NCI-H1105 (cell line): ENCODE measurements around the gene USP31.

Experiments used
- DNase-seq: peaks from one replicate; lab custom pipeline; 2025; lab: John Stamatoyannopoulos, UW

Gene USP31

DNA sequence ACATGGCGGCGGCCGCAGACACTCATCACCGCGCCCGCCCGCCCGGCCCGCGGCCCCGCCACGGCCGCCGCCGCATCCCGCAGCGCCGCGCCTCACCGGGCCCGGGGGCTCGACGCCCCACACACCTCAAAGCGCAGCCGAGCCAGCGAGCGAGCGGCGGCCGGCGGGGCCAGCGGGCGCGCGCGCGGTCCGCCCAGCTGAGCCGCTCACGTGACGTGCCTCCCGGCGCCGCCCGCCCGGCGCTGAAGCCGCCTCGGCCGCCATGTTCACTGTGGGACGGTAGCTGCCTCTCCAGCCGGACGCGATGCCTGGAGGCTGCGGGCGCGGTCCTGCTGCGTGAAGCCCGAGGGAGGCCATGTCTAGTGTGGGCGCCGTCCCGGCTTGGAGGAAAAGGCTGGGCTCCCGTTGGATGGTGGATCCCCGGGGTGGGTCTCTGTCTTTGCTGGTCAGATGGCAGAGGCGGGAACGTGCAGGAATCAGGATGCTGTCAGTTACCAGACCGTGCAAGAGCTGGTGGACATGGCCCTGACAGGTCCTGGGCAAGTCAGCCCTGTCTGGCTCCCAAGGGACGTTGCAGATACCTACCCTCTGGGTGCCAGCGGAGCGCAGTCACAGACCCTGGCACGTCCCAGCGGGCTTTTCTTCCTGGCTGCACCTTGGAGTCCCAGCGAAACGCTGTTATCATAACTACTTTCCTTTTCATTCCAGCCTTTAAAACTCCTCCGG lies at the start of gene USP31:
TSS of gene USP31 (minus strand) at position 186 of the 726 bp plus-strand sequence. CDS start at position 4, 182 bp downstream.
- peak; percentile 96 for DNase-seq

- no peak for DNase-seq
Observed at GRCh38 chr16:23196539-23196938, 47.3 kb upstream of the USP31 start.

- DNase-seq, result no peak
Observed at GRCh38 chr16:23195366-23195978, 46.2 kb upstream of the USP31 start.

DNA sequence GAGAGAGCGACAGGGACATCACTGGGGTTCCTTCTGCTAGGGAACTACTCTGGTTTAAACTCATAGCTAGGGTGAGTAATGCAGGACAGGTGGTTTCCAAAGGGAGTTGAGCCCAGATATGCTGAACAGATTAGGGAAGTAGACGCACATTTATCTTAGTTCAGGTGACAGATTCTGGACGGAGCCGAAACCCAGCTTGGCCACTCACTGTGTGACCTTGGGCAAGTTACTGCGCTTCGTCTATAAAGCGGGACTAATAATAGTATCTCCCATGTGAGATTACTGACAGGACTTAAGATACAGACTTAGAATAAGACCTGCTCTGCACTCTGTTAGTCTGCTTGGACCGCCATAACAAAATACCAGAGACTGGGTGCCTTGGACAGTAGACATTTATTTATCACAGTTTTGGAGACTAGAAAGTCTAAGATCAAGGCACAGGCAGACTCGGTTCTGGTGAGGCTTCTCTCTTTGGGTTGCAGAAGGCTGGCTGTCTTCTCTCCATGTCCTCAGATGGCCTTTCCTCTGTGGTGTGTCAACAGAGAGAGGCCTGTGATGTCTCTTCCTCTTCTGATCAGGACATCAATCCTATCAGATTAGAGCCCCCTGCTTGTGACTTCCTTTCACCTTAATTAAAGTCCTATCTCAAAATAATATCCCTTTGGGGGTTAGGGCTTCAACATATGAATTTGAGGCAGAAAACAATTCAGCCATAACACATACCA lies 45.4 kb upstream of the USP31 start:
- no peak for DNase-seq

DNA sequence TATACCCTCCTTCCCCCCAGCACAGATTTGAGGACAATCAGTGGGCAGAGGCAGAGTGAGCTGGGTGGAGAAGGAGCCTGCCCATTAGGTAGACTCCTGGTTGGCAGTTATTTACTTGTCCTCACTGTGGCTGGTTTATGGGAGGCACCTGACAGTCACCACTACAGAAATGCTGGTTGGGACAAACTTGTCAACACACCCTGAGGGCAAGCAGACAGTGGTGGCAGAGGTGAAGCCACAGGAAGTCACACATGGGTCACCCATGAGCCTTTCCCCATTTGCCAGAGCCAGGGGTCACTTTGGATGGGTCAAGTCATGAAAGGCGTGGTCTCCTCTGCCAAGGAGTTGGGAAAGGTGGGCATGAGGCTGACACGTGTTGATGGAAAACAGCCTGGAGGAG lies 39.7 kb upstream of the USP31 start:
- DNase-seq, result no peak

DNA sequence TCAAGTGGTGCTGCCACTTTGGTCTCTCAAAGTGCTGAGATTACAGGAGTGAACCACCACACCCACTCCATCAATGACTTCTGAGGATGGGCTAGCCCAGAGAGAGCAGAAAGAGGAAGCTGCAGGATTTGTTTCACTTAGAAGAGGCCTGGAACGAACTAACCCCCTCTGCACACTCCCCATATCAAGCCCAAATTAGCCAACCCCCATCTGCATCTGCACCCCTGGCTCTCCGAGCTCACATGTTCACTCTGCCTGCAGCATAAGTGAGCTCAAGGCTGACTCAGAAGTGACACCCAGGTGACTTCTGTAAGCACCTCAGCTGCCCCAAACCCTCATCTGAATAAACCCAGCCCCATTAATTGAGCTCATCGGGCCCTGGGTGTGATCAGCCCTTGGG lies 38.1 kb upstream of the USP31 start:
- no peak for DNase-seq

DNA sequence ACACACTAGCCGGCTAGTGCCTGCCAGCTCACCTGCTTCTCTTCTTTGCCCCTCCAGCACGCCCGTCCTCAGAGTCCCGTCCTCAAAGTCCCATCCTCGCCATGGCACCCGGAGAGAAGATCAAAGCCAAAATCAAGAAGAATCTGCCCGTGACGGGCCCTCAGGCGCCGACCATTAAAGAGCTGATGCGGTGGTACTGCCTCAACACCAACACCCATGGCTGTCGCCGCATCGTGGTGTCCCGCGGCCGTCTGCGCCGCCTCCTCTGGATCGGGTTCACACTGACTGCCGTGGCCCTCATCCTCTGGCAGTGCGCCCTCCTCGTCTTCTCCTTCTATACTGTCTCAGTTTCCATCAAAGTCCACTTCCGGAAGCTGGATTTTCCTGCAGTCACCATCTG lies 36.9 kb upstream of the USP31 start:
- DNase-seq, result no peak

- DNase-seq, result no peak
Observed at GRCh38 chr16:23185656-23186055, 36.4 kb upstream of the USP31 start.

- DNase-seq, result no peak
Observed at GRCh38 chr16:23183543-23183862, 34.3 kb upstream of the USP31 start.

GRCh38 chr16:23182679-23183542 lies 33.7 kb upstream of the USP31 start, which contains the start of gene SCNN1G:
Gene SCNN1G, plus strand, starts transcription at chr16:23182745. Its CDS starts 3,527 bp downstream, at chr16:23186272.
- peak; percentile 6 for DNase-seq

DNA sequence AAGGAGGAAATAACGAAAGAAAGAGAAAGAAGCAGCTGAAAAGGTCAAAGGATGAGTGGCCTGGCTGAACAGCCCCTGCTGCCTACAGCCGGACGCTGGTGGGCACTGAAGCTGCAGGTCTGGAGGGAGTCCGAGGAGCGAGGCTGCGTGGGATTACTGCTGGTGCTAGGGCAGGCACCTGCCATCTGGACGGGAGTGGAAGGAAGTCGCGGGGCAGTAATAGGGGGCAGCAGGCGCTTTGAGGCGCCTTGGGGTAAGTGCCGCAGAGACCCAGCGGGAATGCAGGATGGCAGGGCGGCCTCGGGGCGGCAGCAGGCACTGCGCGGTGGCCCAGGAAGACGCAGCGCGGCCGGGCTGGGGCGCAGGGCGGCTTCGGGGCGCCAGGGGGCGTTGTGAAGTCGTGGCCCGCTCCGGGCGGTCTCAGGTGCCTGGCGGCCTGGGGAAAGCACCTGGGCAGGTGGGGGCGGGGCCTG lies 33.0 kb upstream of the USP31 start:
- DNase-seq, result peak; percentile 89

DNA sequence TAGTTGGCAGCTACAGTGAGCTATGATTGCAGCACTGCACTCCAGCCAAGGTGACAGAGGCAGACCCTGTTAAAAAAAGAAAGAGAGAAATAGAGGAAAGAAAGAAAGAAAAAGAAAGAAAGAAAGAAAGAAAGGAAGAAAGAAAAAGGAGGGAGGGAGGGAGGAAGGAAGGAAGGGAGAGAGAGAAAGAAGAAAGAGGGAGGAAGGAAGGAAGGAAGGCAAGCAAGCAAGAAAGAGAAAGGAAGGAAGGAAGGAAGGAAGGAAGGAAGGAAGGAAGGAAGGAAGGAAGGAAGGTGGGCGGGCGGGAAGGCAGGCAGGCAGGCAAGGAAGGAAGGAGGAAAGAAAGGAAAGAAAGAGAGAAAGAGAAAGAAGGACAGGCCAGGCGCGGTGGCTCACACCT lies 32.3 kb upstream of the USP31 start:
- no peak for DNase-seq

DNA sequence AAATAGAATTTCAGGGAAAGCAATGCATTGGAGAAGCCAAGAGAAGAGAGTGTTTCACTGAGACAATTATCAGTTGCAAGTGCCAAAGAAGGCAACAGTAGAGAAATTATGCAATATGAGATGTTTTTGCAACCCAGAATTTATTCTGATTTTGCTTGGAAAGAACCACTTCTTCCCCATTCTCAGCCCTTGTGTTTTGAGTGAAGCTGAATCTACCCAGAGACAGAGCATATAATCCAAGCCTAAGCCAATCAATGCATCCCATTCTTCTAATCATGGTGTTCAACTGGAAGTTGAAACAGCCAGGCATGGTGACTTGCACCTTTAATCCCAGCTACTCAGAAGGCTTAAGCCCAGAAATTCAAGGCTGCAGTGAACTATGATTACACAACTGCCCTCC lies 26.4 kb upstream of the USP31 start:
- no peak for DNase-seq

DNA sequence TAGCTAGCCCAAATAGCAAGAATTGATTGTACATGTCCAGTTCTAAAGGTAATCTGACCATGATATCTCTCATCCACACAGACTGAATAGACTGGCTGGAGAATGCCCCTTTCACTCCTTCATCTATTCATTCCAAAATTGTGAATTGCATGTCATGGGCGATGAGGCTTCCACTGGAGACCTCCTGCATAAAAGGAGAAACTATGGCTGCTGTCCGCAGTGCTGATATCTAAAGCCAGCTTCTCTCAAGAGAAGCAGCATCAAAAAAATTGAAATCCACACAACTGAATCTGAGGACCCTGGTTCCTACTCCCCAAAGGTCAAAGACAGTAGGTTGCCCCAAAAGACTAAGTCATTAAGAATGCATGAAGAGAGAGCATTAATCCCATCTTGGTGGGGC lies 25.4 kb upstream of the USP31 start:
- DNase-seq, result no peak

- no peak for DNase-seq
Observed at GRCh38 chr16:23172994-23173393, 23.7 kb upstream of the USP31 start.

DNA sequence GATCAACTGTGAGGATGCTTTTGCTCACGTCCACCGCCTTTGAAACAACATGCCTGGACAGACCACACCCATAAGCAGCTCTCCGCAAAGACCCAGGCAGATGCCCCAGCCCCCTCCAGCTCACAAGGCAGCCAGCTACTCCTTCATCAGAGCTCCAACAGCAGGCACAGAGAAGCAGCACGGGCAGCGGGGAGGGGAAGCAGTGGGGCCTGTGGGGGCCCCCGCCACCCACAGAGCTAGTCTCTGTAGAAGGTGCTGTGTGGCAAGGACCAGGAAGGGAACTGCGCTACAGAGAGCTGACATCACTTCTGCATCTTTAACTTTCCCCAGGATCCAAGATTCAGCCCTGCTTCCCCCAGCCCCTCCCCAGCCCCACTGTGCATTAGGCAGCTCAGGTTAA lies 23.3 kb upstream of the USP31 start:
- no peak for DNase-seq

DNA sequence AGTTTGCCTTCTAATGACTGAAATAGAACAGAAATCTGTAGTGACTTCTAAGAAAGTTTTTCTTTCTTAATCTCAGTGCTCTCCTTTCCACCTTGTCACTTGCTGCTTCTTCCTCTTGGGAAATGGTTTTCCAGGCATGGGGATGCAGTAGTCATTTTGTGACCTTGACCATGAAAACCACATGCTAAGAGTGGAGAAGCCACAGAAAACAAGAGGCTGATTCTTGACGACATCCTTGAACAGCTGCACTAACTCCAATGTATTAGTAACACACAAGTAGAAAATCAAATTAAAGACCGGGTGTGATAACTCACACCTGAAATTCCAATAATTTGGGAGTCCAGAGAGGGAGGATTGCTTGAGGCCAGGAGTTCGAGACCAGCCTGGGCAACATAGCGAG lies 15.5 kb upstream of the USP31 start:
- no peak for DNase-seq

GRCh38 chr16:23163921-23164320 lies 14.7 kb upstream of the USP31 start:
- no peak for DNase-seq

DNA sequence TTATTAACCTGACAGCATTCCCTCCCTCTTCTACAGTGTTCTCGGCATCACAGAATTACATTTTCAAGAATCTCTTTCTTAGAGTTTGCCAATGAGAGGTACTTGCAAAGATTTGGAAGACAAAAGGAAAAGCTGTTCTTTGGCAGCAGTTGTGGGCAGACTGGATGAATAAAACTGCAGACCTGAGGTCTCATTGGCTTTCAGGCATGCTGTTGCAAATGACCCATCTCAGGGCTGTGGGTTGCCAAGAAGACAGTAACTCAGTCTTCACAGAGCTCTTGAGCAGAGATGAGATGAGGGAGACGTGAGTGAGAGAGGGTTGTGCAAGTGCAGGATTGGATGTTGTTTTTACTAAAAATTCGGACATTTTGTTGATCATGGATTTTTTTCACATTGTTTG lies 11.3 kb upstream of the USP31 start:
- no peak for DNase-seq

DNA sequence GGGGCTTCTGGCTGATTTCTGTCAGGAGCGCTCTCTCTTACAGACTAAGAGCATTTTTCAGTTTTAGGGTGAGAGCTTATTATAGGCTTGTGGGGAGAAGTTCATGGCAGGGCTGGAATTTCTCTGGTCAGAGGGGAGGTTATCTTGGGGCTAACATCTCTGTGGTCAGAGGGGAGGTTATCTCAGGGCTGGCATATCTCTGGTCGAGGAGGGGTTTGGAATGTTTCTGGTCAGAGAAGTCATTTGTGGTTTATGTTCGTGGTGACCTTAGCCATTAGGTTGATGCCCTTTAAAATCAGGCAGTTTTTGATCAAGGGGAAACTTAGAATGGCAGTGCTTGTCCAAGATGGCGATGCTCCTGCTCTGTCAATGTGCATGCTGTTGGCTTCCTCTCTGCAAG lies 10.8 kb upstream of the USP31 start:
- no peak for DNase-seq

DNA sequence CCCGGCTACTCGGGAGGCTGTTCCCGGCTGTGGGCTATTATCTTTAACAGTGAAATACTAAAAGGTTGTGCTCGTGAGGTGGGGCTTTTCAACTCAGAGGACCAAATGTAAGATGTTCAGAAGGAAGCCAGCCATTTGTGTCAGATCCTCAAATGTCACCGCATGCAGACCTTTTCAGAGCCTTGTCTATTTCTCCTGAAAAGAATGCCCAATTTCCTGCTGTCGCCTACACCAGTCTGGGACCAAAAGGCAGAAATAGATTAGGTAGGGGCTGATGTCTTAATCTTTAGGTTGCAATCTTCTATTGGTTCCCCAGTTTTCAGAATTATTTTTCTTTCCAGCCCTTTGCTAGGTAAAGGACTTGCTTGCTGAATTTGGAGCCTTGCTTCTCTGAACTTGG lies 8.9 kb upstream of the USP31 start:
- DNase-seq, result no peak

- DNase-seq, result no peak
Observed at GRCh38 chr16:23156946-23157460, 7.8 kb upstream of the USP31 start.
